GM12878 (cell line): ENCODE data around the gene GRIK2. TPM values are rescaled to one million over a fixed set of nuclear protein-coding genes. Genes with fewer than 3 reads are reported as not detected.

Source experiments
- ATAC-seq: fragments of 200-7000 bp; cut with Tn5 transposase; 3 replicates; pipeline ENCODE4 v1.9.1; 2020; ENCODE audit warnings: mild to moderate bottlenecking, moderate library complexity
- BruUV-seq: library from RNA; stranded (reverse); fragments of 400-500 nt; replicated peaks from 2 replicates; lab custom pipeline; 2021; lab: Mats Ljungman, UMichigan
- CTCF ChIA-PET: fragments of 300-600 bp; sonication (Branson Sonifier 250); formaldehyde crosslinking; extraction: SDS; loops from one replicate; lab custom pipeline; 2021; ENCODE audit warnings: inconsistent platforms; lab: Yijun Ruan, JAX
- POLR2A ChIA-PET: fragments of 350-600 bp; formaldehyde crosslinking; extraction: SDS; loops from one replicate; lab custom pipeline; 2021; ENCODE audit warnings: inconsistent platforms; lab: Charles Lee
- RAD21 ChIA-PET: fragments of 300-600 bp; sonication (Branson Sonifier 250); formaldehyde crosslinking; loops from one replicate; lab custom pipeline; 2023; ENCODE audit warnings: antibody characterized with exemption; ENCODE audit not compliant: unreplicated experiment; lab: Charles Lee
- SMC1A ChIA-PET: fragments of 300-600 bp; sonication (Branson Sonifier 250); formaldehyde crosslinking; loops from one replicate; lab custom pipeline; 2023; ENCODE audit not compliant: unreplicated experiment, uncharacterized antibody; lab: Charles Lee
- DNase-seq: peaks from one replicate; pipeline ENCODE4 v3.0.0-alpha.2; 2011; ENCODE audit warnings: low read depth, low spot score
- FAIRE-seq: peaks from 3 replicates; lab custom pipeline; 2011; peaks lifted over from hg19 to GRCh38; lab: Jason Lieb, UNC
- H2AFZ ChIP-seq: 2 replicates; pipeline ENCODE4 v1.6.0; 2011; ENCODE audit warnings: low read depth, low read length, control low read depth; ENCODE audit not compliant: control insufficient read depth
- H3K27ac ChIP-seq: 2 replicates; pipeline ENCODE4 v1.5.1; 2011; ENCODE audit warnings: control low read depth; ENCODE audit not compliant: control insufficient read depth, insufficient read depth
- H3K27me3 ChIP-seq, 2 experiments: replicated peaks in 1 of 2; 2 replicates each; pipeline versions ENCODE4 v1.6.0 to v1.6.1; 2011; ENCODE audit warnings: low read length in 1 of 2; ENCODE audit not compliant: control insufficient read depth in 2 of 2, insufficient read depth in 2 of 2
- H3K36me3 ChIP-seq, 2 experiments: 2 replicates each; pipeline ENCODE4 v1.5.1; 2011; ENCODE audit warnings: low read length in 1 of 2; ENCODE audit not compliant: control insufficient read depth in 2 of 2, insufficient read depth in 2 of 2
- H3K4me1 ChIP-seq: 2 replicates; pipeline ENCODE4 v1.6.1; 2011; ENCODE audit warnings: mild to moderate bottlenecking, low read length, moderate library complexity, mixed read lengths; ENCODE audit not compliant: control insufficient read depth, insufficient read depth
- H3K4me2 ChIP-seq: 2 replicates; pipeline ENCODE4 v1.6.0; 2011; ENCODE audit warnings: control low read depth; ENCODE audit not compliant: control insufficient read depth, insufficient read depth
- H3K4me3 ChIP-seq: fragments of 200-600 bp; sonication (generic); 2 replicates; pipeline ENCODE4 v1.5.1; 2016
- H3K79me2 ChIP-seq: 2 replicates; pipeline ENCODE4 v1.6.0; 2011; ENCODE audit warnings: low read length; ENCODE audit not compliant: control insufficient read depth, insufficient read depth
- H3K9ac ChIP-seq: 2 replicates; pipeline ENCODE4 v1.8.0; 2011; ENCODE audit warnings: low read length, control low read depth, mixed read lengths; ENCODE audit not compliant: control insufficient read depth, insufficient read depth
- H3K9me3 ChIP-seq: replicated peaks from 3 replicates; pipeline ENCODE4 v1.5.1; 2011; ENCODE audit warnings: mild to moderate bottlenecking, low read length; ENCODE audit not compliant: control insufficient read depth, insufficient read depth
- H4K20me1 ChIP-seq: 2 replicates; pipeline ENCODE4 v1.6.0; 2011; ENCODE audit not compliant: control insufficient read depth, insufficient read depth
- ATF7 ChIP-seq: fragments of 450-650 bp; IDR thresholded peaks from 2 replicates; pipeline ENCODE4 v1.6.1; 2016; ENCODE audit warnings: low read depth, mild to moderate bottlenecking
- BHLHE40 ChIP-seq, 2 experiments: fragments of 450-650 bp in 1 of 2; IDR thresholded peaks; 2 replicates each; pipeline ENCODE4 v1.6.1; 2011 to 2017; ENCODE audit warnings: low read depth in 2 of 2, borderline replicate concordance in 1 of 2, improper control_type of control experiment in 1 of 2, low read length in 1 of 2, mild to moderate bottlenecking in 1 of 2
- CBX5 ChIP-seq: sonication (generic); IDR thresholded peaks from 2 replicates; pipeline ENCODE4 v1.6.1; 2016; ENCODE audit warnings: low read depth, moderate library complexity, mild to moderate bottlenecking, inconsistent platforms
- CTCF ChIP-seq, 3 experiments: IDR thresholded peaks in 2 of 3; conservative IDR thresholded peaks in 1 of 3; 2 replicates each; pipeline ENCODE4 v1.5.1; 2011; ENCODE audit warnings: low read depth in 3 of 3, low read length in 3 of 3, mild to moderate bottlenecking in 3 of 3, control low read depth in 2 of 3, moderate library complexity in 2 of 3, inconsistent platforms in 1 of 3, mixed read lengths in 1 of 3; ENCODE audit not compliant: control insufficient read depth in 2 of 3, insufficient read depth in 1 of 3; ENCODE audit errors: extremely low read depth in 1 of 3
- MTA3 ChIP-seq: IDR thresholded peaks from 2 replicates; pipeline ENCODE4 v1.6.1; 2012; ENCODE audit warnings: low read length, inconsistent platforms, borderline replicate concordance
- MYC ChIP-seq: IDR thresholded peaks from 2 replicates; pipeline ENCODE4 v1.6.1; 2011; ENCODE audit warnings: mild to moderate bottlenecking, low read length, moderate library complexity, inconsistent platforms; ENCODE audit not compliant: insufficient read depth, insufficient replicate concordance, insufficient read length, severe bottlenecking
- RB1 ChIP-seq: fragments of 450-650 bp; formaldehyde crosslinking; IDR thresholded peaks from 2 replicates; pipeline ENCODE4 v1.6.1; 2017; ENCODE audit warnings: mild to moderate bottlenecking, borderline replicate concordance
- SP1 ChIP-seq: IDR thresholded peaks from one replicate; pipeline ENCODE4 v1.6.1; 2011; ENCODE audit warnings: low read depth, low read length
- SUPT20H ChIP-seq: IDR thresholded peaks from 2 replicates; pipeline ENCODE4 v1.6.1; 2011; ENCODE audit warnings: low read depth, mild to moderate bottlenecking, low read length, moderate library complexity, borderline replicate concordance; ENCODE audit not compliant: control insufficient read depth
- USF2 ChIP-seq: IDR thresholded peaks from 2 replicates; pipeline ENCODE4 v1.6.1; 2011; ENCODE audit warnings: low read depth, low read length, improper control_type of control experiment, borderline replicate concordance
- ZNF622 ChIP-seq: fragments of 450-650 bp; IDR thresholded peaks from 2 replicates; pipeline ENCODE4 v1.6.1; 2017; ENCODE audit warnings: mild to moderate bottlenecking, inconsistent platforms
- WGBS: methylation state at CpG from one replicate; pipeline ENCODE4 v1.1.6; 2016; ENCODE audit warnings: low lambda C conversion rate; ENCODE audit not compliant: insufficient replicate concordance, insufficient coverage; ENCODE audit errors: missing lambda C conversion rate; 5-methylcytosine and 5-hydroxymethylcytosine counted together
- in situ Hi-C: fragments of 300-500 bp; cut with MboI; formaldehyde crosslinking; loops from 9 replicates; pipeline ENCODE4 v1.14.3; 2018; ENCODE audit warnings: mixed read lengths
- intact Hi-C: fragments of 100-400 bp; cut with micrococcal nuclease; formaldehyde crosslinking; loops from one replicate; pipeline ENCODE4 v1.14.2; 2022; ENCODE audit not compliant: unreplicated experiment
- polyA plus RNA-seq, 11 experiments: library from polyadenylated mRNA; depleted of rRNA in 4 of 11; unstranded in 6 of 11; stranded (reverse) in 5 of 11; fragments of >200 nt; fragmentation: Nextera tagmentation in 4 of 11; fragmentation: Illumina TruSeq in 1 of 11; extraction: Ambion mirVana in 4 of 11; extraction: Trizol in 1 of 11; gene quantifications; 1 replicate in 1 of 11; 2 replicates in 10 of 11; pipeline versions ENCODE4 v1.2.1 to v1.2.3, GENCODE V29; 2011 to 2016; ENCODE audit warnings: inconsistent platforms in 2 of 11, missing spikeins in 2 of 11, low read depth in 1 of 11
- total RNA-seq, 4 experiments: library from RNA; depleted of rRNA in 3 of 4; stranded (reverse); fragments of >200 nt in 3 of 4; fragmentation: Illumina TruSeq in 1 of 4; extraction: Trizol in 1 of 4; gene quantifications; 2 replicates each; pipeline versions ENCODE4 v1.2.1 to v1.2.3, GENCODE V29; 2013 to 2021

Gene GRIK2
- total and polyA plus RNA-seq, 10 of the 15 experiments (the other 5 are each of a cell fraction or from before 2014, with no cell fraction given), result not detected

GRCh38 chr6:101458336-101458735 lies 64.8 kb downstream of the GRIK2 start (continued):
- TF ChIP-seq CTCF (IDR thresholded peaks at IDR 0.05 in 2 of 3, conservative IDR thresholded peaks at IDR 0.05 in 1 of 3; ENCODE audit: control insufficient read depth in 2 of 3, extremely low read depth in 1 of 3, insufficient read depth in 1 of 3, low read depth in 3 of 3, low read length in 3 of 3) (no peak), USF2 (no peak), RB1 (no peak), BHLHE40 (IDR thresholded peaks at IDR 0.05; ENCODE audit: borderline replicate concordance in 1 of 2, low read depth in 2 of 2, low read length in 1 of 2) (no peak), MYC (no peak), ZNF622 (no peak), SP1 (no peak)

- Histone ChIP-seq H3K27ac (no peak overlapping the region), H3K4me1 (no peaks in the 10 kb centered on the region), H3K79me2 (no peaks in the 10 kb centered on the region), H2AFZ (no peak overlapping the region), H3K4me2 (no peak overlapping the region), H3K9ac (no peak overlapping the region), H4K20me1 (no peaks in the 10 kb centered on the region), H3K27me3 (no peaks in the 10 kb centered on the region), H3K9me3 (no peaks in the 10 kb centered on the region), H3K36me3 (no peaks in the 10 kb centered on the region), H3K4me3 (no peak overlapping the region)
- ChIA-PET SMC1A (interaction anchor here (1.0 kb wide), 1 partner anchor 11 kb away, joined by 3 read pairs; no protein-coding TSS in a partner anchor), POLR2A (no interaction called here), RAD21 (no interaction called here), CTCF (no interaction called here)
- no peak for FAIRE-seq
- no TSS peak for BruUV-seq
- intact Hi-C loops (no loop called here), in situ Hi-C loops (no loop called here)
- no peak for TF ChIP-seq SUPT20H
- TF ChIP-seq MTA3, result no peak
- no peak for TF ChIP-seq CBX5
- no peak for TF ChIP-seq ATF7
- ATAC-seq, result no peak
- 68% methylated on average over 2 of the region's 2 CpGs for WGBS
- no peak for DNase-seq
Observed at GRCh38 chr6:101458826-101459225, 65.3 kb downstream of the GRIK2 start.
